22Rv1 (cell line): ENCODE measurements around the gene BAIAP2L1.

Experiments used
- H3K27ac ChIP-seq: fragments of 450-650 bp; 2 replicates; pipeline ENCODE4 v1.5.1; 2017
- ZFX ChIP-seq: fragments of 450-650 bp; IDR thresholded peaks from 2 replicates; pipeline ENCODE4 v1.6.1; 2017; ENCODE audit warnings: antibody characterized with exemption, borderline replicate concordance
- TF ChIP-seq, protein P1 (sequence below): fragments of 450-650 bp; IDR thresholded peaks from 2 replicates; pipeline ENCODE4 v1.5.1; 2017; ENCODE audit warnings: mild to moderate bottlenecking

Gene BAIAP2L1

DNA sequence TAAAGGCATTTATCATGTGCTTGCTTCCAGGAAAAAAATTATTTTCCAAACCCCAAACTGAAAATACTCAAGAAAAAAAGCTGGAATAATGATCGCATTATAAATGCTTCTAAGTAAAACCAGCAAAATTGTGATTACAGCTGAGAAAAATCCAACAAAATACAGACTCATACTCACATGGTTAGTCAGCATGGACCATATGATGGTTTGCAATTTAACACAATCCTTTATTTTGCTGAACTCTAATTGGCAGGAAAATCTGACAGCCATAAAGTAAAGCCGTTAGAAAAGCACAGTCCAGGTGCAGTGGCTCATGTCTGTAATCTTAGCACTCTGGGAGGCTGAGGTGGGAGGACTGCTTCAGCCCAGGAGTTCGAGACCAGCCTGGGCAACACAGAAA is 59.8 kb downstream of the BAIAP2L1 start:
- TF ChIP-seq ZFX, result no peak
- TF ChIP-seq, protein P1, sequence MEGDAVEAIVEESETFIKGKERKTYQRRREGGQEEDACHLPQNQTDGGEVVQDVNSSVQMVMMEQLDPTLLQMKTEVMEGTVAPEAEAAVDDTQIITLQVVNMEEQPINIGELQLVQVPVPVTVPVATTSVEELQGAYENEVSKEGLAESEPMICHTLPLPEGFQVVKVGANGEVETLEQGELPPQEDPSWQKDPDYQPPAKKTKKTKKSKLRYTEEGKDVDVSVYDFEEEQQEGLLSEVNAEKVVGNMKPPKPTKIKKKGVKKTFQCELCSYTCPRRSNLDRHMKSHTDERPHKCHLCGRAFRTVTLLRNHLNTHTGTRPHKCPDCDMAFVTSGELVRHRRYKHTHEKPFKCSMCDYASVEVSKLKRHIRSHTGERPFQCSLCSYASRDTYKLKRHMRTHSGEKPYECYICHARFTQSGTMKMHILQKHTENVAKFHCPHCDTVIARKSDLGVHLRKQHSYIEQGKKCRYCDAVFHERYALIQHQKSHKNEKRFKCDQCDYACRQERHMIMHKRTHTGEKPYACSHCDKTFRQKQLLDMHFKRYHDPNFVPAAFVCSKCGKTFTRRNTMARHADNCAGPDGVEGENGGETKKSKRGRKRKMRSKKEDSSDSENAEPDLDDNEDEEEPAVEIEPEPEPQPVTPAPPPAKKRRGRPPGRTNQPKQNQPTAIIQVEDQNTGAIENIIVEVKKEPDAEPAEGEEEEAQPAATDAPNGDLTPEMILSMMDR, result no peak
- no peak overlapping the region for H3K27ac ChIP-seq

- TF ChIP-seq ZFX, result no peak
- TF ChIP-seq, protein P1, result no peak
- H3K27ac ChIP-seq, result no peak overlapping the region
Measured at GRCh38 chr7:98339043-98339442, 61.8 kb downstream of the BAIAP2L1 start.

- TF ChIP-seq ZFX, result no peak
- TF ChIP-seq, protein P1, result no peak
- no peak overlapping the region for H3K27ac ChIP-seq
Measured at GRCh38 chr7:98338441-98338840, 62.4 kb downstream of the BAIAP2L1 start.

DNA sequence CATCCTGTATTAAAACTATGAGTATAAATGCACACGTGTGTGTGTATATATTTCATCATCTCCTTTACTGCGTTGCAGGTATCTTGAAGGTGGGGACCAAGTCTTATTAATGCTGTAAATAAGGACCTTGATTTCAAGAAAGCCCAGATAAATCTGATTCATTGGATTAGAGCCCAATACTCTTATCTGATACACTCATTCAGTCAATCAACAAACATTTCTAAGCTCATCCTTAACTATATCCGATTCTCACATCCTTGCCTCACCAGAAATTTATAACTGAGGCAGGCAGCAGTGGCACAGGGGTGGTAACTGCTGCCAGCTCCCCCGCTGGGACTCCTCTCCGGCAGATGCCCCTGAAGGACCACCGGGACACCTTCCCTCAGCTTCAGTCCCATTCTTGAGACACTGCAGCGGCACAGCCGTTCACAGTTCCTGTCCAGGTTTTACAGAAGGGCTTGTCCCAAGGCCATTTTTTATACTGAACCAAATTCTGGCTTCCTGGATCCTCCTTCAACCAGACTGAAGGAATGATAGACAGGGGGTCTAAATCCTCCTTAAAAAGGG is 65.4 kb downstream of the BAIAP2L1 start:
- H3K27ac ChIP-seq, result no peak overlapping the region
- TF ChIP-seq, protein P1, result no peak
- TF ChIP-seq ZFX, result no peak

DNA sequence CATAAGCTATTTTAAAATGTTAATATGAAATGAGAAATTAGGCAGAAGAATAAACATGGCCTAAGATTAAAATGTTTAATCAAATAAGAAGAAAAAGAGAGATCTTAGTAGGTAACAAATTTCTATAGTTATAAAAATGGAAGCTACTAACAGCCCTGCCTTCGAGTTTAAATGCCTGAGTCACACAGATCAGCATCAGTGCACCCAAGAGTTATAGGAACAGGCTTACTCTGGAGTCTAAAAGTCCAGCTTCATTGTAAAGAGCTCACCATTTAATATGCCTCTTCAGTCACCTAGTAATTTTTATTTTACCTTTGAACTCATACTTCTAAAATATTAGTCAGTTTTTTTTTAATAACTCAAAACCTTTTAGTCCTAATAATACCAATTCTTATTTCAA is 66.8 kb downstream of the BAIAP2L1 start:
- TF ChIP-seq, protein P1, result no peak
- no peak for TF ChIP-seq ZFX
- H3K27ac ChIP-seq, result no peak overlapping the region

GRCh38 chr7:98330926-98331529 is 69.9 kb downstream of the BAIAP2L1 start:
- no peak overlapping the region for H3K27ac ChIP-seq
- no peak for TF ChIP-seq ZFX
- TF ChIP-seq, protein P1, result no peak

DNA sequence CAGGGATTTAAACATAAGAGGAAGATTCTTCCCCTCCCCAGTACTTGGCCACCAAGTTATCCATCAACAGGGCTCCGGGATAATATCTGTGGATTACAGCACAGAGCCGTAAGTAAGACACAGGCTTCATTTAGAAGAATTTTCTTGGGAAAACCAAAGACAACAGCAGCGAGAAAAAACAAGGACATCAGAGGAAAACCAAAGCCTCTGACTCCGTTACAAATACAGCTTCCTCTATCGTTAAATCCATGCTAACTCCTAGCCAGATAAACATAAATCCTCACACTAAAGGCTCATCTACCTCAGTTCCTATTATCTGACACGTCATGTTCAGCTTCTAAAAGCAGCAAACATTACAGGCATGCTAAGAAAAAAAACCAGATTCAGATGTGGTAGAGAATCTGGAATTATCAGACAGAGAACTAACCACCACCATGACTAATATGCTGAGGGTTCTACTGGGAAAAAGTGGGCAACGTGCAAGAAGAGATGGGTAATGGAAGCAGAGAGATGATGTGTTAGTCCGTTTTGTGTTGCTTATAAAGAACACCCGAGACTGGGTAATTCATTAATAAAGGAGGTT is 71.0 kb downstream of the BAIAP2L1 start:
- no peak overlapping the region for H3K27ac ChIP-seq
- no peak for TF ChIP-seq ZFX
- TF ChIP-seq, protein P1, result no peak
